Measurements from ENCODE around the gene RBCK1. TPM values are rescaled to one million over a fixed set of nuclear protein-coding genes. Genes with fewer than 3 reads are reported as not detected.
A peak's percentile ranks its signal among the peaks of the same experiment; 100 is the strongest.

The RBCK1 gene
- total RNA-seq, 4 donors from 2014 or later = 133 to 254 (median 154) TPM

DNA sequence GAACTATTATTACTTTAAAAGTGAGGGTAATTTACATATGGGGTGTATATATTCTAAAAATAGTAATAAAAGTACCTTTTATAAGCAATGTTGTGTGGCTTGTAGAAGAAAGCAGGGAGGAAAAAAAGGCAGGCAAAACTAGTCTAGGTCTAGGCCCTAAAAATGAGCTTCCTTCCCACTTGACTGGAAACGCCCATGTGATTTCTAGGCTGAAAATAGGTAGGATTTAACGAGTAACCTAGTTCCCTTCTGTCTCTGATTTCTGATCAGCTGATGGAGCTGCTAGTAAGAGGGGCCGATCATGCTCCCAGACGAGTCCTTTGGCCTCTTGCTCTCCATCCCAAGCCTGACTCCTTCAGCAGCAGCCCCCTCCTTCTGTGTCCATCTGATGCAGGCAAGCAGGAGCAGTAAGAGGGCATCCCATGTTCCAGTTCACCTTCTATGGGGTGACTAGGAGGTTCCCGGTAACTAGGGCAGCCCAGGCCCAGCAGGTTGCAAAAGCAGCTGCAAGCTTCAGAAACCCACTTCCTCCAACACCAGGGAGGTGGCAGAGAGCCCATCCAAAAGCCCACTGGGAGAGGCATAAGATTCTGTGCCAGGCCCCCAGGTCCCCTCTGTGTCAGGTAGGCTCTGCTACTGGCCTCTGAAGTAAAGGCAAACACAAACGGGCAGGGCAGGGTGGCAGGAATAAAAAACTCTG is 29.8 kb downstream of the RBCK1 start:
- Histone ChIP-seq H3K9me3 (no peaks in the 10 kb centered on the region), H3K4me1 (peaks cover 0 to 29% (median 14%) of the 10 kb centered on the region in 4 donors), H3K27me3 (no peaks in the 10 kb centered on the region), H3K4me3 (no peak overlapping the region), H3K27ac (peak overlapping the region in 1 of 4 donors; percentile 46), H3K36me3 (peaks cover 0 to 80% (median 0%) of the 10 kb centered on the region in 3 donors)
- DNase-seq = peak in 1 of 3 donors; percentile 44
- TF ChIP-seq POLR2A (IDR thresholded peaks at IDR 0.05) = no peak
- TF ChIP-seq, protein P1, sequence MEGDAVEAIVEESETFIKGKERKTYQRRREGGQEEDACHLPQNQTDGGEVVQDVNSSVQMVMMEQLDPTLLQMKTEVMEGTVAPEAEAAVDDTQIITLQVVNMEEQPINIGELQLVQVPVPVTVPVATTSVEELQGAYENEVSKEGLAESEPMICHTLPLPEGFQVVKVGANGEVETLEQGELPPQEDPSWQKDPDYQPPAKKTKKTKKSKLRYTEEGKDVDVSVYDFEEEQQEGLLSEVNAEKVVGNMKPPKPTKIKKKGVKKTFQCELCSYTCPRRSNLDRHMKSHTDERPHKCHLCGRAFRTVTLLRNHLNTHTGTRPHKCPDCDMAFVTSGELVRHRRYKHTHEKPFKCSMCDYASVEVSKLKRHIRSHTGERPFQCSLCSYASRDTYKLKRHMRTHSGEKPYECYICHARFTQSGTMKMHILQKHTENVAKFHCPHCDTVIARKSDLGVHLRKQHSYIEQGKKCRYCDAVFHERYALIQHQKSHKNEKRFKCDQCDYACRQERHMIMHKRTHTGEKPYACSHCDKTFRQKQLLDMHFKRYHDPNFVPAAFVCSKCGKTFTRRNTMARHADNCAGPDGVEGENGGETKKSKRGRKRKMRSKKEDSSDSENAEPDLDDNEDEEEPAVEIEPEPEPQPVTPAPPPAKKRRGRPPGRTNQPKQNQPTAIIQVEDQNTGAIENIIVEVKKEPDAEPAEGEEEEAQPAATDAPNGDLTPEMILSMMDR (IDR thresholded peaks at IDR 0.05) = no peak

DNA sequence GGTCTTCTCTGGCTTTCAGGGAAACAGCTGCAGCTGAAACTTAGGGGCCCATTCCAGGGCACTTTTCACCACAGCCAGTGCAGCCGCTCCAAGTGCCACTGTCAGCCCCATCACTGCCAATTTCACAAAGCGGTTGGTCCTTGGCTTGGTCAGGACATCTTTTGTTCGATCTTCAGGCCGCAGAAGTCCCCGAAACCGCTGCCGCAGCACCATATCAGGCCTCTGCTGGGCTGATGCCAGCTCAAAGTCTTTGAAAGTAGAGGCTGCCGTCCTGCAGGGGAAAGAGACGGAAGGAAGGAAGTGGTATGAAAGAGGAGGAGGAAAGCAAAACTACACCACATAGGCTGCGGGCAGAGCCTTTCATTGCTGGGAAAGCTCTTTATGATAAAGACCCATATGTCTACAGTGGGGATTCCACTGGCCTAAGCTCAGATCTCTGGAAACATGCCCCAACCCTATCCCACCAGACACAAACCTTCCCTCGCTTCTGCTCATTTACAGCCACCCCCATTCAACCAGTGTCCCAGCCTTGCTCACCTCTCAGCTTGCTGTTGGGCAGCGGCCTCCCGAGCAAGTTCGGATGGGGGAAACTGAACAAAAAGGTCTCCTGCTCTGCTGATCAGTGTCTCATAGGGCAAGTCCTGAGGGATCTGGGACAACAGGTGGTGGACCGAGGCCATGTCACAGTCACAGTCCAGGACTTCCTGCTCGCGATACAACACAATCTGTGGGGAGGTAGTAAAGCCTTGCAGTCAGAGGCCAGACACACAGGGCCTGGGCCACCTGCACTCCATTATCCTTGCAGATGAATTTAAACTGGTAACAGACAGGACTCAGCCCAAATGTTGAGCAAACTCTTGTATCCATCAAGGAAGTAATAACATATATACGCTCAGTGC is 30.7 kb downstream of the RBCK1 start:
- Histone ChIP-seq H3K27ac (peak overlapping the region in 1 of 4 donors; percentile 46), H3K27me3 (no peaks in the 10 kb centered on the region), H3K36me3 (peaks cover 0 to 89% (median 0%) of the 10 kb centered on the region in 3 donors), H3K4me1 (peaks cover 0 to 22% (median 14%) of the 10 kb centered on the region in 4 donors), H3K4me3 (no peak overlapping the region), H3K9me3 (no peaks in the 10 kb centered on the region)
- peak in 2 of 3 donors; percentile 55 to 75 for DNase-seq
- no peak for TF ChIP-seq POLR2A (IDR thresholded peaks at IDR 0.05)
- TF ChIP-seq, protein P1 (IDR thresholded peaks at IDR 0.05) = no peak

DNA sequence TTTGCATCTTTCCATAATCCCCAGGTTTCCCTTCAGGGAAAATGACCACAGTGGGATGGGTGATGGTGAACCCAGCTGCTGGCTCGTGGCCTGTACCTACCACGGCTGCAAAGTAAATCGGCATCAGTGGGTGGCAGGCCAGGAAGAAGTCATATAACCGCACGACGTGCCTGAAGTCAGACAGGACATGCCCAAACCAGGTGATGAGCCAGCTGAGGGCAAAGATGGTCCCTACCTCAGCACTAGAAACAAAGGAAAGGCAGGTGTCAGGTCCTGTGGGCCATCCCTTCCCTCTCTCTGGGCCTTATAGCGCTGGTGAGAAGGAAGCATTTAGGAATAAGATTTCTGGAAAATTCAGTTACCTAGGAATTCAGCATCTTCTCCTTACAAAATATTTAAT is 32.0 kb downstream of the RBCK1 start:
- no peak for DNase-seq
- no peaks in the 10 kb centered on the region for H3K9me3 ChIP-seq
- no peak overlapping the region for H3K4me3 ChIP-seq
- H3K4me1 ChIP-seq = peaks cover 0 to 21% (median 11%) of the 10 kb centered on the region in 4 donors
- peaks cover 0 to 95% (median 0%) of the 10 kb centered on the region in 3 donors for H3K36me3 ChIP-seq
- TF ChIP-seq POLR2A (IDR thresholded peaks at IDR 0.05) = no peak
- TF ChIP-seq, protein P1 (IDR thresholded peaks at IDR 0.05) = no peak
- H3K27ac ChIP-seq = no peak overlapping the region
- H3K27me3 ChIP-seq = no peaks in the 10 kb centered on the region

DNA sequence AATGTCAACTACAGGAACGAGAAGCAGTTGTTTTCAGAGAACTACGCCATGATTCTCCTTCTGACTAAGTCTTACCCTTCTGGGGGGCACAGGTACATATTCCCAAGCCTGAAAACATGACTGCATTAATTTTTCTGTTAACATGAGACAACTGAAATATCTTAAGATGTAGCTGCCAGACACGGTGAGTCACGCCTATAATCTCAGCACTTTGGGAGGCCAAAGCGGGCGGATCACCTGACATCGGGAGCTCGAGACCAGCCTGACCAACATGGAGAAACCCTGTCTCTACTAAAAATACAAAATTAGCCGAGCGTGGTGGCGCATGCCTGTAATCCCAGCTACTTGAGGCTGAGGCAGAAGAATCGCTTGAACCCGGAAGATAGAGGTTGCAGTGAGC is 32.5 kb downstream of the RBCK1 start:
- H3K27ac ChIP-seq = no peak overlapping the region
- no peak for DNase-seq
- peaks cover 0 to 21% (median 11%) of the 10 kb centered on the region in 4 donors for H3K4me1 ChIP-seq
- H3K9me3 ChIP-seq = no peaks in the 10 kb centered on the region
- no peak overlapping the region for H3K4me3 ChIP-seq
- no peaks in the 10 kb centered on the region for H3K27me3 ChIP-seq
- peaks cover 0 to 95% (median 0%) of the 10 kb centered on the region in 3 donors for H3K36me3 ChIP-seq
- TF ChIP-seq, protein P1 (IDR thresholded peaks at IDR 0.05) = no peak
- no peak for TF ChIP-seq POLR2A (IDR thresholded peaks at IDR 0.05)

DNA sequence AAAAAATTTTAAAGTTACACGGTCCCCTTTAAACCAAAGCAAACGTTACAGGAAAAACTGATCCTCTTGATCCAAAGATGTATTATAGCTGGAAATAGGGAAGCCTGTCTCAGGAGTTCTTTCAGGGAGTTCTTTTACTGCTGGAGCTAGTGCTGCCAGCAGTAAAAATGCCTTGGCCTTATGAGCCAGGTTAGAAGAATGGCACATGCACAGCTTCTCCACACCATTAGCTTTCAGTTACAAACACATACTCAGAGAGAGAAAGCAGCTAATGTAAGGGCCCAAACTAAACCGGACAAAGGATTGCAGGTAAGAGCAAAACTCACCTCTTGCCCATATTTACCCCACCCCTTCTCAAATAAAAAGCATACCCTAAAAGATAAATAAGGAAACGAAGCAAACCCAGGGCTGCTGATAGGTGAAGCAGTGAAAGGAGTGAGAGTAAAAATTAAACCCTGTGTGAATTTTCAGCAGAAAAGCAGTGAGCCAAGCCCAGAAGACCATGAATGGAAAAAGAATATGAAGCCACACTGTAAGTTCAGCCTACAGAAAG is 35.2 kb downstream of the RBCK1 start:
- no peak overlapping the region for H3K4me3 ChIP-seq
- no peaks in the 10 kb centered on the region for H3K9me3 ChIP-seq
- peaks cover 0 to 88% (median 0%) of the 10 kb centered on the region in 3 donors for H3K36me3 ChIP-seq
- TF ChIP-seq, protein P1 (IDR thresholded peaks at IDR 0.05) = no peak
- TF ChIP-seq POLR2A (IDR thresholded peaks at IDR 0.05) = no peak
- peaks cover 0 to 12% (median 5%) of the 10 kb centered on the region in 4 donors for H3K4me1 ChIP-seq
- H3K27ac ChIP-seq = no peak overlapping the region
- no peaks in the 10 kb centered on the region for H3K27me3 ChIP-seq
- DNase-seq = no peak
